ENCODE data around the gene GSPT1. TPM values are rescaled to one million over a fixed set of nuclear protein-coding genes. Genes with fewer than 3 reads are reported as not detected.

GSPT1 gene
- total RNA-seq, 1 experiment from 2014 or later: 194 TPM

GRCh38 chr16:11949527-11949926 is 33.8 kb upstream of the GSPT1 start:
- BruUV-seq (replicated peaks): no TSS peak
- H3K4me3 ChIP-seq (ENCODE audit: low read depth in 2 of 2, low read length in 2 of 2): no peak overlapping the region
- ChIA-PET POLR2A (no interaction called here), CTCF (interaction anchor here (0.7 to 1.9 kb wide), 2 partner anchors 109 to 118 kb away, joined by 6 to 18 read pairs; no protein-coding TSS in a partner anchor)
- intact Hi-C loops (cut with micrococcal nuclease; ENCODE audit: unreplicated experiment): loop anchor here (5.0 kb wide), 1 partner anchor 118 kb away; no protein-coding TSS in a partner anchor
- TF ChIP-seq SIN3A (IDR thresholded peaks at IDR 0.05; ENCODE audit: borderline replicate concordance, insufficient read depth, low read depth, low read length) (no peak), TCF7L2 (IDR thresholded peaks at IDR 0.05; ENCODE audit: low read depth, low read length) (no peak), POLR2AphosphoS5 (IDR thresholded peaks at IDR 0.05; ENCODE audit: low read depth, low read length) (no peak)
- TF ChIP-seq, protein P1, sequence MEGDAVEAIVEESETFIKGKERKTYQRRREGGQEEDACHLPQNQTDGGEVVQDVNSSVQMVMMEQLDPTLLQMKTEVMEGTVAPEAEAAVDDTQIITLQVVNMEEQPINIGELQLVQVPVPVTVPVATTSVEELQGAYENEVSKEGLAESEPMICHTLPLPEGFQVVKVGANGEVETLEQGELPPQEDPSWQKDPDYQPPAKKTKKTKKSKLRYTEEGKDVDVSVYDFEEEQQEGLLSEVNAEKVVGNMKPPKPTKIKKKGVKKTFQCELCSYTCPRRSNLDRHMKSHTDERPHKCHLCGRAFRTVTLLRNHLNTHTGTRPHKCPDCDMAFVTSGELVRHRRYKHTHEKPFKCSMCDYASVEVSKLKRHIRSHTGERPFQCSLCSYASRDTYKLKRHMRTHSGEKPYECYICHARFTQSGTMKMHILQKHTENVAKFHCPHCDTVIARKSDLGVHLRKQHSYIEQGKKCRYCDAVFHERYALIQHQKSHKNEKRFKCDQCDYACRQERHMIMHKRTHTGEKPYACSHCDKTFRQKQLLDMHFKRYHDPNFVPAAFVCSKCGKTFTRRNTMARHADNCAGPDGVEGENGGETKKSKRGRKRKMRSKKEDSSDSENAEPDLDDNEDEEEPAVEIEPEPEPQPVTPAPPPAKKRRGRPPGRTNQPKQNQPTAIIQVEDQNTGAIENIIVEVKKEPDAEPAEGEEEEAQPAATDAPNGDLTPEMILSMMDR (IDR thresholded peaks at IDR 0.05): peak; percentile 79
- no peaks in the 10 kb centered on the region for H3K27me3 ChIP-seq (ENCODE audit: control insufficient read depth, insufficient read depth, low read length)
- DNase-seq (ENCODE audit: low read depth, low spot score) (peak; percentile 38), ATAC-seq (peak; percentile 95)
- H3K27ac ChIP-seq (ENCODE audit: low read length): no peak overlapping the region
- H3K4me1 ChIP-seq (ENCODE audit: control insufficient read depth, insufficient read depth, low read length): 0 out of 2 replicates have a peak, but pooled peaks cover 3% of the 10 kb centered on the region
- in situ Hi-C loops (cut with HindIII; ENCODE audit: low pct_unique_long_range_greater_than_20kb, low sequenced_read_pairs): no loop called here
- H3K36me3 ChIP-seq (ENCODE audit: control insufficient read depth, insufficient read depth, low read length): no peaks in the 10 kb centered on the region
- H3K9me3 ChIP-seq (ENCODE audit: control insufficient read depth, insufficient read depth, low read depth, low read length): no peaks in the 10 kb centered on the region

DNA sequence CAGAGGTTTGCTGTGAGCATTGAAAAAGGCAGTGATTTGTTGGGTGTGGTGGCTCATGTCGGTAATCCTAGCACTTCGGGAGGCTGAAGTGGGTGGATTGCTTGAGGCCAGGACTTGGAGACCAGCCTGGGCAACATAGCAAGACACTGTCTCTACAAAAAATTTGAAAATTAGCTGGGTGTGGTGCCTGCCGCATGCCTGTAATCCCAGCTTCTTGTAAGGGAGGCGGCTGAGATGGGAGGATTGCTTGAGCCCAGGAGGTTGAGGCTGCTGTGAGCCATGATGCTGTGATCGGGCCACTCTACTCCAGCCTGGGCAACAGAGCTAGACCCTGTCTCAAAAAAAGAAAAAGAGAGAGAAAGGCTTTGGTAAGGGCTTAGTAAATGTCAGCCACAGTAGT is 33.1 kb upstream of the GSPT1 start:
- H3K36me3 ChIP-seq (ENCODE audit: control insufficient read depth, insufficient read depth, low read length): no peaks in the 10 kb centered on the region
- no peak for TF ChIP-seq SIN3A (IDR thresholded peaks at IDR 0.05; ENCODE audit: borderline replicate concordance, insufficient read depth, low read depth, low read length)
- TF ChIP-seq, protein P2, sequence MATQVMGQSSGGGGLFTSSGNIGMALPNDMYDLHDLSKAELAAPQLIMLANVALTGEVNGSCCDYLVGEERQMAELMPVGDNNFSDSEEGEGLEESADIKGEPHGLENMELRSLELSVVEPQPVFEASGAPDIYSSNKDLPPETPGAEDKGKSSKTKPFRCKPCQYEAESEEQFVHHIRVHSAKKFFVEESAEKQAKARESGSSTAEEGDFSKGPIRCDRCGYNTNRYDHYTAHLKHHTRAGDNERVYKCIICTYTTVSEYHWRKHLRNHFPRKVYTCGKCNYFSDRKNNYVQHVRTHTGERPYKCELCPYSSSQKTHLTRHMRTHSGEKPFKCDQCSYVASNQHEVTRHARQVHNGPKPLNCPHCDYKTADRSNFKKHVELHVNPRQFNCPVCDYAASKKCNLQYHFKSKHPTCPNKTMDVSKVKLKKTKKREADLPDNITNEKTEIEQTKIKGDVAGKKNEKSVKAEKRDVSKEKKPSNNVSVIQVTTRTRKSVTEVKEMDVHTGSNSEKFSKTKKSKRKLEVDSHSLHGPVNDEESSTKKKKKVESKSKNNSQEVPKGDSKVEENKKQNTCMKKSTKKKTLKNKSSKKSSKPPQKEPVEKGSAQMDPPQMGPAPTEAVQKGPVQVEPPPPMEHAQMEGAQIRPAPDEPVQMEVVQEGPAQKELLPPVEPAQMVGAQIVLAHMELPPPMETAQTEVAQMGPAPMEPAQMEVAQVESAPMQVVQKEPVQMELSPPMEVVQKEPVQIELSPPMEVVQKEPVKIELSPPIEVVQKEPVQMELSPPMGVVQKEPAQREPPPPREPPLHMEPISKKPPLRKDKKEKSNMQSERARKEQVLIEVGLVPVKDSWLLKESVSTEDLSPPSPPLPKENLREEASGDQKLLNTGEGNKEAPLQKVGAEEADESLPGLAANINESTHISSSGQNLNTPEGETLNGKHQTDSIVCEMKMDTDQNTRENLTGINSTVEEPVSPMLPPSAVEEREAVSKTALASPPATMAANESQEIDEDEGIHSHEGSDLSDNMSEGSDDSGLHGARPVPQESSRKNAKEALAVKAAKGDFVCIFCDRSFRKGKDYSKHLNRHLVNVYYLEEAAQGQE (IDR thresholded peaks at IDR 0.05; ENCODE audit: insufficient read depth in 1 of 2, low read depth in 2 of 2, low read length in 1 of 2): no peak
- TF ChIP-seq, protein P1 (IDR thresholded peaks at IDR 0.05): no peak
- TF ChIP-seq TCF7L2 (IDR thresholded peaks at IDR 0.05; ENCODE audit: low read depth, low read length): no peak
- TF ChIP-seq POLR2AphosphoS5 (IDR thresholded peaks at IDR 0.05; ENCODE audit: low read depth, low read length): no peak
- ATAC-seq (no peak), DNase-seq (ENCODE audit: low read depth, low spot score) (no peak)
- H3K9me3 ChIP-seq (ENCODE audit: control insufficient read depth, insufficient read depth, low read depth, low read length): no peaks in the 10 kb centered on the region
- intact Hi-C loops (cut with micrococcal nuclease; ENCODE audit: unreplicated experiment): loop anchor here (5.0 kb wide), 1 partner anchor 118 kb away; no protein-coding TSS in a partner anchor
- POLR2A ChIA-PET: no interaction called here
- H3K27ac ChIP-seq (ENCODE audit: low read length): no peak overlapping the region
- CTCF ChIA-PET: interaction anchor here (0.7 to 1.9 kb wide), 3 partner anchors 43 to 119 kb away, joined by 5 to 18 read pairs (median 6); no protein-coding TSS in a partner anchor
- no peak overlapping the region for H3K4me3 ChIP-seq (ENCODE audit: low read depth in 2 of 2, low read length in 2 of 2)
- no TSS peak for BruUV-seq (replicated peaks)
- in situ Hi-C loops (cut with HindIII; ENCODE audit: low pct_unique_long_range_greater_than_20kb, low sequenced_read_pairs): no loop called here
- no peaks in the 10 kb centered on the region for H3K27me3 ChIP-seq (ENCODE audit: control insufficient read depth, insufficient read depth, low read length)
- H3K4me1 ChIP-seq (ENCODE audit: control insufficient read depth, insufficient read depth, low read length): 0 out of 2 replicates have a peak, but pooled peaks cover 3% of the 10 kb centered on the region

Measured in Panc1 (cell line).